NCI-H1092 (cell line): Measurements from ENCODE around the gene ZEB2.

Source experiments
- DNase-seq: peaks from one replicate; lab custom pipeline; 2025; lab: John Stamatoyannopoulos, UW

The ZEB2 gene

DNA sequence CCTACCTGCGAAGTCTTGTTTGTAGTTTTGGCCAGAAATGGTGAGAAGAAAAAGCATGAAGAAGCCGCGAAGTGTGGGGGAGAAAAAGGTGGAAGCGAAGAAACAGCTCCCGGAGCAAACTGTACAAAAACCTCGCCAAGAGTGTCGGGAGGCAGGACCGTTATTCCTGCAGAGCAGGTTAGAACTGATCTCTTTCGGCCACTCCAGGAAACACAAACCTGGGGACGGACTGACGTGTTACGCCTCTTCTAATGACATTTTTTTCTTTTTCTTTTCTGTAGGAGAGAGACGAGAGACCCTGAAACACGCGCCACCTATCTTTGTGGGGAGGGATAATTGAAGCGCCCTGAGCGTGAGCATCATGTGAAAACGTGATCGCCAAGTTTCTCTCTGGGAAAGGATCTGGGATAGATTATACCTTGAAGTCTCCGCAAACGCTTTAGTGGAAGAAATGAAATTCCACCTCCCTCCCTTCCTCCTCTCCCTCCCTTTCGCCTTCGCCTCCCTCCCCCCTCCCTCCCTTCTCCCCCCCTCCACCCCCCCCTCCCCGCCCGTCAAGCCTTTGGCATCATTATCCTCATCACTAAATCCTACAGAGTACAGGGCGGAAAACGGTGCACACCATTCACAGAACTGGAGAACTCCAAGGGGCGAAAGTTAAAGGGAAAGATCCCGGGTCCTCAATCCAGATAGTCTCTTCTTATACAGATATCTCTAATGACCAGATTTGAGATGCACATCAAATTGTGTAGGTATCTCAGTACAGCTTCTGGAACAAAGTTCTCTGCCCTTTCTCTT is at the start of gene ZEB2:
Gene ZEB2, minus strand, starts transcription at position 186 of the 798 bp plus-strand sequence. CDS start 2,769 bp downstream, outside the sequence.
- DNase-seq, result no peak

DNA sequence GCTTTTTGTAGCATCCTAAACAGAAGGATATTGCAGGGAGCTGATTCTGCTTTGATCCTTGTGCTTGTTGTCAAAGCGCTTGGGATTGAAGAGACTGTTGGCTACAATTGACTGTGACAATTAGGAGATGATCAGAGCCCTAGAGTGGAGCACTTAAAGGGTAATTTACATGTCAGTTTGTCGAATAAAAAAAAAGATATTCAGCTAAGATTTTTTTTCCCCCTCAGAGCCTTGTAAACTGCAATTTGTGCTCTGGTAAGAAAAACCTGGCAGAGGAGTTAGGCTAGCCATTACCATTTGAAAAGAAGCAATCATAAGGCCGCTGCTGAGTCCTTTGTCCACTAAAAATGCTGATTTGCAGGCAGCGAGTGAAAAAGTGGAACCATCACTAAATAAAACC is 47.8 kb upstream of the ZEB2 start:
- DNase-seq, result no peak

DNA sequence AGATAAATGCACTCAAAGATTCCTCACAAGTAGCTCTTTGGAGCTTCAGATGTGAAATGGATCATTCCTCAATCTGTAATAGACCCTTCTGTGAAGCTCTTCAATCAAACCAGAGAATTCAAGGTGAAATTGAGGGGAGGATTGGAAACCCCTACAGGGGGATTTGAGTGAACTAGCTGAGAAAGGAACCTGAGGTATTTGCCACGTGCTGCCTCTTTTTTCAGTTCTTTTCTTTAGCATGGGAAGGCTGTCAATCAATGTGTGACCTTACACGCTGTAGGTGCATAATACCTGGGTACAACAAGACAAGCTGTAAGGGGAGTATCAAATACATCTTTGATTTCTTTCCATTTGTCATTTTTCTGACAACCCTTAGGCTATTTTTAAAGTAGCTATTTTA is 46.5 kb upstream of the ZEB2 start:
- DNase-seq, result no peak

GRCh38 chr2:144560251-144560650 is 40.3 kb upstream of the ZEB2 start:
- DNase-seq, result no peak

DNA sequence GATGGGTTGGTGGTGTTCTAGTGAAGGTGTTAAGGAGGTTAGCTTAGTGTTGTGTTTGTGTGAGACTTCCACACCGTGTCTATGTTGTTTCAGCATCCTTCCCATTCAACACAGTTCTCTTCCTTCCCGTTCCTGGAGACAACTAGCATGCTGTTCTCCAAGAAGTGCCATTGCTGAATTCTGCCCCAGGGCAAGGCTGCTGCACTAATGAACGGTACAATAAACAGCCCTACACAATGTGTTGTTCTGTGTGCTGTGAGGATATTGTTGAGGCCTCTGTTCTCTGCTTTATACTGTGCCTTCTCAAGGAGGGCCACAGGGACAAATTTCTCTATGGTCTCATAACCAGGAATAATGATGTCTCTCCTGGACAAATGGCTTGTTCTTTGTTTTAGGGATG is 39.8 kb upstream of the ZEB2 start:
- DNase-seq, result no peak

DNA sequence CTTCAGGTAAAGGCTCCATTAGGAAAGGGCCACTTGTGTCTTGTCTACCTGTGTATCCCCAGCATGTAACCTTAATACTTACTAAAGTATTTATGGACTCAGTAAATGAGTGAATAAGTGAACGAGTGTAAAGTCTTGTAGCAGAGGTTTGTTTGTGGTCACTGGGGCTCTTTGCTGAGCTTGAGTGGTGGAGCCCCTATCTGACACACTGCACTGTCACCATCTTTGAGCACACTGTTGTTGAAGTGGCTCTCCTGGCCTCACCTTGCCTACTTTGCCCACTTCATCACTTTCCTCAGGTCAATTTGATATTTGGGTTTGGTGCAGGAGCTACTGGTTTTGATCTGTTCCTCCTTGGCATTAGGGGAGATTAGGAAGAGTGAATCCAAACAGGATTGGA is 39.3 kb upstream of the ZEB2 start:
- DNase-seq, result no peak

GRCh38 chr2:144554492-144555210 is 34.7 kb upstream of the ZEB2 start:
- DNase-seq, result no peak

DNA sequence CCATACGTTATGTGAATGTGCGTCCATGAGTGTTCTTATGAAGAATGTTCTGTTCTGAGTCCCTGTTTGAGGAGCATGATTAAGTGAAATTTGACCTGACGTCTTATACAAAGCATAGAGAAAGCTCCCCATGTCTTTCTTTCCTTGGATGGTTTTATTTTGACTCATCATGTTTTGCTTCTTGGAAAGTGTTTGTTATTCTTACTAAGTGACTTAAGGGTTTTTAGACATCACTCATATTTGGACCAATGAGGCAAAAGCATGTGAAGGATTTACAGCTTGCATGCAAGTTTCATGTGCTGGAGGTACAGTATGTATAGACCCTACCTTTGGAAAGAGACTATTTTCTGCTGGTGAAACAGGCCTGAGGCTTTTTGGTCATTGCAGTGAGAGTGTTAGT is 33.5 kb upstream of the ZEB2 start:
- no peak for DNase-seq

DNA sequence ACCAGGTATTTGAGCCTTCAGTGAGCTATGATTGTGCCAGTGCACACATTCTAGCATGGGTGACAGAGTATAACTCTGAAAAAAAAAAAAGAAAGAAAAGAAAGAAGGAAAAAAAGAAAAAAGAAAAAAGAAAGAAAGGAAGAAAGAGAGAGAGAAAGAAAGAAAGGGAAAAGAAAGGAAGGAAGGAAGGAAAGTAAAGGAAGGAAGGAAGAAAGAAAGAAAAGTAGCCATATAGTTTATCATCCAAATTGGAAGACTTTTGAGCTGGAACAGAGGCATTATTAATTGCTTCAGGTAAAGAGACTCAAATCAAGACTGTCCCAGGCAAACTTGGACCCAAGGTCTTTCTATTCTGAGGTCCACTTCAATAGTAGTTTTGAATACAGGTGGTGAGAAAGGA is 32.9 kb upstream of the ZEB2 start:
- no peak for DNase-seq

GRCh38 chr2:144550911-144551310 is 31.0 kb upstream of the ZEB2 start:
- no peak for DNase-seq

- no peak for DNase-seq
Measured at GRCh38 chr2:144550084-144550483, 30.2 kb upstream of the ZEB2 start.

DNA sequence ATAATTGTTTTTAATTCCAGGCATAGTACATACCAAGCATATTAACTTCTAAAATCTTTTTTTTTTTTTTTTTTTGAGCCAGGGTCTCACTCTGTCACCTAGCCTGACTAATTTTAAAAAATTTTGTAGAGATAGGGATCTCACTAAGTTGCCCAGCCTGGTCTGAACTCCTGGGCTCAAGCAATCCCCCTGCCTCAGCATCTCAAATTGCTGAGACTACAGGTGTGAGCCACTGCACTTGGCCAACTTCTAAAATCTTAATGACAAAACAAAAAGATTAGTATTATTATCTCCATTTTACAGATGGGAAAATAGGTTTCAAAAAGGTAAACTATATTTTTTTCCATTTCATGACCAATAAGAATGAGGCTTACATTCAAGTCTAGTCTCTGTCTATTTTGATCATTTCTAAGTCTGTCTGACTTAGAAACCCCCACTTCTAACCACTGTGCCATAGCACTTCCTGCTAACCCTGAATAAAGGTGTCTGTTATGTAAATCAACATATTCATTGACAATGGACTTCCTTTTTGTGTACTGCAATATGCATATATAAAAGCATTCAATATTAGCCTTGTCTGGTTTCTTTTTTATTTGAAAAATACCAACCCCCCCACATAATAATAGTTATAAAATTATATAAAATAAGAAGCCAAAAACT is 28.7 kb upstream of the ZEB2 start:
- DNase-seq, result no peak

DNA sequence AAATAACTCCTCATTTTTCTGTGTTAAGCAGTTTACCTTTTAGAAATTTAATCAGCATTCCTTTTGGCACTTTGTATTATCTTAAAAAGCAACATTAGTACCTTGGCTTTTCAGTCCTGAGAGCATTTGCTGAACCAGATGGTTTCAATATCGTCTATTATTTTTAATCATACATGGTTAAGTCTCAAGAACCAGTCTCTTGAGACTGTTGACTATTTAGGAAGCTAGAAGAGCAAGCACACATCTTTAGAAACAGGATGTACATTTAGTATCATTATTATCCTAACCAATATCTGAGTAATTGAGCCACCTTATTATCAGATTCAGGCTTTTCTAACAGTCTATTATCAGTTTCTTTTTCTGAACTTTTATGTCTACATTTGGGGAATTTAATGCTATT is 28.2 kb upstream of the ZEB2 start:
- DNase-seq, result no peak

GRCh38 chr2:144547494-144547893 is 27.6 kb upstream of the ZEB2 start:
- no peak for DNase-seq

DNA sequence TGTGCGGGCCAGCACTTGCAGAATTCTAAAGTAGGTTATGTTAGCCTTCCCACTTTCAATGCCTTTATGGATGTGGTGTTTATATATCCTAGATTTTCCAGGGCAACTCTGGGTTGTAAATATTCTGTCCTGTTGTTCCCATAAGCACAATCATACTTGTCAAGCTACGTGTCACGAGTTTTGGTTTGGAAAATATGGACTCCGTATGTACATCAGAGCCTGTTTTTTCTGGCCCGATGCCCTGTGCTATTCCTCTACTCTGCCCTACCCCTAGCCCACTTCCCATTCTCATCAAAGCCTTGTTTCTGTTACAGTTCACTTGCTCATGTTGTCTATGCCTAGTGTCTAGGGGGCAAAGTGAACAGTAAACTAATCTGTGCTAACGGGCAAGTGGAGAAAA is 27.0 kb upstream of the ZEB2 start:
- no peak for DNase-seq

DNA sequence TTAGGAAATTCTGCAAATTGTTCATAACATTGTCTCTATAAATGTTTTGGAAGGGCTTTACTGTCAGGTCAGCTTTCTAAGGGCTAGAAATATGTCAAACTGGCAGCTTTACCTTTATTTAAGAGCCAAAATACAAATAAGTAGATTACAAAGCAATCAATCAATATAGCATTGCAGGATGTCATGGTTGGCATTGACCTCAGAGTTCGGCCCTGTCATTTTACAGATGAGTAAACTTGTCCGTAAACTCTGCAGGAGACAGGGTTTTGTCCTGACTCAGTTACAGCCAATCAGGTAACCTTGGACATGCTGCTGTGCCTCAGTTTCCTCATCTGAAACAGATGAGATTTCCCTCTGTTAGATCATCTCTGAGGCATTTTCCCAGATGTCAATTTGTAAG is 25.9 kb upstream of the ZEB2 start:
- DNase-seq, result no peak

GRCh38 chr2:144544053-144544452 is 24.1 kb upstream of the ZEB2 start:
- DNase-seq, result no peak

- no peak for DNase-seq
Measured at GRCh38 chr2:144541396-144541795, 21.5 kb upstream of the ZEB2 start.

DNA sequence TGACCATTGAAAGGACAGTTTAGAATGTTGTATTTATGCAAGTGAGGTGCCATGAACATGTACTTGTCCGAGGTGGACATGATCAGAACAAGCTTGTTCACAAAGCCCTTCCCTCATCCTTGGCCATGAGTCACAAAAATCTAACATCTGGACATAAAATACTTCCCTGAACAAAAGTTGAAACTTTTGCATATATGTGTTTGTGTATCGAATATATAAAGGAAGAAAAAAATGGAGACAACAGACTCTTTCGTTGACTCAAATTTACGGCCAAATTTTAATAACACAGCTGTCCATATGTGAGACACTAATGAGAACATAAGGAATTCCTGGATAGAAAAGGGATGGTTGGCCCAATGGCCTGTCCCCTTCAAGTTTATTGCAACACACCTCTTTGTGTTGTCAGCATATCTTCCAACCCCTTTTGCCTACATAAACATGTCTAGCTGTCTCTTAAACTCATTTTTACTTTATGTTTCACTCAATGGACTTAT is 19.4 kb upstream of the ZEB2 start:
- DNase-seq, result no peak

DNA sequence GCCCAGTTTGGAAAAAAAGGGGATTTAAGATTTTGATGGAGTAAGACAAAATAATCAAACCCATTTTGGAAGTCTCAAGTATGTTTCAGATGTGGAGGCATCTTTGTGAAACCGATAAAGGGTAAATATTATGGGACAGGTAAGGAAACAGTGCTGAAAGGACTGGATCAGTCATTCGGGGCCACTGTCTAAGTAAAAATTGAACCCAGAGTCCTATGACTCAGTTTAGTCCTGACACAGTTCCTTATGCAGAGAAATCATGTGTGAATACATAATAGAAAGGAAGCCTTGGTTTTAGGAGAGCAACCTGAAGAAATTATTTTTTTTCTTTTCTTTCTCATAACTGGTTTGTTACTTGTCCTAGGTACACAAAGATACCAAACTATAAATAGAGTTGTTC is 15.4 kb upstream of the ZEB2 start:
- DNase-seq, result no peak

DNA sequence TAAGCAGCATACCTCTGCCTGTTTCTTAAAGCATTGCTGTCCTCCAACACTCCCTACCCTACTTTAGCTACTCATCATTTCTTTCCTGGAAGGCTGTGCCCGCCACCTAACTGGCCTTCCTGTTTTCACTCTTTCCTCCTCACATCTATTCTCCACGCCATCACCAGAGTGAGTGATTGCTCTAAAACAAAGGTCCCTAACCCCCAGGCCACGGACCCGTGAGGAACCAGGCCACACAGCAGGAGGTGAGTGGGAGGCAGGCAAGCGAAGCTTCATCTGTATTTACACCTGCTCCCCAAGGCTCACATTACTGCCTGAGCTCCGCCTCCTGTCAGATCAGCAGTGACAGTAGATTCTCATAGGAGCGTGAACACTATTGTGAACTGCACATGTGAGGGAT is 13.3 kb upstream of the ZEB2 start:
- DNase-seq, result no peak

GRCh38 chr2:144530596-144530995 is 10.7 kb upstream of the ZEB2 start:
- no peak for DNase-seq

- DNase-seq, result no peak
Measured at GRCh38 chr2:144529841-144530240, 9.9 kb upstream of the ZEB2 start.
